GM12878 (cell line): ENCODE measurements around the gene NCAPD3. TPM values are rescaled to one million over a fixed set of nuclear protein-coding genes. Genes with fewer than 3 reads are reported as not detected.

ENCODE experiments used
- ATAC-seq: fragments of 200-7000 bp; cut with Tn5 transposase; 3 replicates; pipeline ENCODE4 v1.9.1; 2020; ENCODE audit warnings: mild to moderate bottlenecking, moderate library complexity
- BruUV-seq: library from RNA; stranded (reverse); fragments of 400-500 nt; replicated peaks from 2 replicates; lab custom pipeline; 2021; lab: Mats Ljungman, UMichigan
- CTCF ChIA-PET: fragments of 300-600 bp; sonication (Branson Sonifier 250); formaldehyde crosslinking; extraction: SDS; loops from one replicate; lab custom pipeline; 2021; ENCODE audit warnings: inconsistent platforms; lab: Yijun Ruan, JAX
- POLR2A ChIA-PET: fragments of 350-600 bp; formaldehyde crosslinking; extraction: SDS; loops from one replicate; lab custom pipeline; 2021; ENCODE audit warnings: inconsistent platforms; lab: Charles Lee
- RAD21 ChIA-PET: fragments of 300-600 bp; sonication (Branson Sonifier 250); formaldehyde crosslinking; loops from one replicate; lab custom pipeline; 2023; ENCODE audit warnings: antibody characterized with exemption; ENCODE audit not compliant: unreplicated experiment; lab: Charles Lee
- SMC1A ChIA-PET: fragments of 300-600 bp; sonication (Branson Sonifier 250); formaldehyde crosslinking; loops from one replicate; lab custom pipeline; 2023; ENCODE audit not compliant: unreplicated experiment, uncharacterized antibody; lab: Charles Lee
- DNase-seq: peaks from one replicate; pipeline ENCODE4 v3.0.0-alpha.2; 2011; ENCODE audit warnings: low read depth, low spot score
- FAIRE-seq: peaks from 3 replicates; lab custom pipeline; 2011; peaks lifted over from hg19 to GRCh38; lab: Jason Lieb, UNC
- H2AFZ ChIP-seq: 2 replicates; pipeline ENCODE4 v1.6.0; 2011; ENCODE audit warnings: low read depth, low read length, control low read depth; ENCODE audit not compliant: control insufficient read depth
- H3K27ac ChIP-seq: 2 replicates; pipeline ENCODE4 v1.5.1; 2011; ENCODE audit warnings: control low read depth; ENCODE audit not compliant: control insufficient read depth, insufficient read depth
- H3K27me3 ChIP-seq, 2 experiments: replicated peaks in 1 of 2; 2 replicates each; pipeline versions ENCODE4 v1.6.0 to v1.6.1; 2011; ENCODE audit warnings: low read length in 1 of 2; ENCODE audit not compliant: control insufficient read depth in 2 of 2, insufficient read depth in 2 of 2
- H3K36me3 ChIP-seq, 2 experiments: 2 replicates each; pipeline ENCODE4 v1.5.1; 2011; ENCODE audit warnings: low read length in 1 of 2; ENCODE audit not compliant: control insufficient read depth in 2 of 2, insufficient read depth in 2 of 2
- H3K4me1 ChIP-seq: 2 replicates; pipeline ENCODE4 v1.6.1; 2011; ENCODE audit warnings: mild to moderate bottlenecking, low read length, moderate library complexity, mixed read lengths; ENCODE audit not compliant: control insufficient read depth, insufficient read depth
- H3K4me2 ChIP-seq: 2 replicates; pipeline ENCODE4 v1.6.0; 2011; ENCODE audit warnings: control low read depth; ENCODE audit not compliant: control insufficient read depth, insufficient read depth
- H3K4me3 ChIP-seq: fragments of 200-600 bp; sonication (generic); 2 replicates; pipeline ENCODE4 v1.5.1; 2016
- H3K79me2 ChIP-seq: 2 replicates; pipeline ENCODE4 v1.6.0; 2011; ENCODE audit warnings: low read length; ENCODE audit not compliant: control insufficient read depth, insufficient read depth
- H3K9ac ChIP-seq: 2 replicates; pipeline ENCODE4 v1.8.0; 2011; ENCODE audit warnings: low read length, control low read depth, mixed read lengths; ENCODE audit not compliant: control insufficient read depth, insufficient read depth
- H3K9me3 ChIP-seq: replicated peaks from 3 replicates; pipeline ENCODE4 v1.5.1; 2011; ENCODE audit warnings: mild to moderate bottlenecking, low read length; ENCODE audit not compliant: control insufficient read depth, insufficient read depth
- H4K20me1 ChIP-seq: 2 replicates; pipeline ENCODE4 v1.6.0; 2011; ENCODE audit not compliant: control insufficient read depth, insufficient read depth
- ATF3 ChIP-seq: IDR thresholded peaks from 2 replicates; pipeline ENCODE4 v1.6.1; 2011; ENCODE audit warnings: low read depth, mild to moderate bottlenecking, low read length, moderate library complexity, borderline replicate concordance; ENCODE audit errors: extremely low read depth
- BACH1 ChIP-seq: fragments of 450-650 bp; IDR thresholded peaks from 2 replicates; pipeline ENCODE4 v1.6.1; 2017; ENCODE audit warnings: mild to moderate bottlenecking, borderline replicate concordance
- CHD4 ChIP-seq: fragments of 200-600 bp; sonication (generic); IDR thresholded peaks from 2 replicates; pipeline ENCODE4 v1.6.1; 2016; ENCODE audit warnings: mild to moderate bottlenecking
- CREB1 ChIP-seq: IDR thresholded peaks from 2 replicates; pipeline ENCODE4 v1.6.1; 2012; ENCODE audit warnings: low read depth, mild to moderate bottlenecking, inconsistent platforms
- CUX1 ChIP-seq: IDR thresholded peaks from 2 replicates; pipeline ENCODE4 v1.6.1; 2012; ENCODE audit warnings: improper control_type of control experiment, low read depth, low read length; ENCODE audit not compliant: insufficient replicate concordance
- DPF2 ChIP-seq: fragments of 450-650 bp; IDR thresholded peaks from 2 replicates; pipeline ENCODE4 v1.6.1; 2017; ENCODE audit warnings: mild to moderate bottlenecking
- E2F8 ChIP-seq: fragments of 450-650 bp; IDR thresholded peaks from 2 replicates; pipeline ENCODE4 v1.6.1; 2018; ENCODE audit warnings: mild to moderate bottlenecking, low read depth, moderate library complexity; ENCODE audit not compliant: partially characterized antibody
- ELK1 ChIP-seq: IDR thresholded peaks from 2 replicates; pipeline ENCODE4 v1.6.1; 2012; ENCODE audit warnings: low read depth, low read length, improper control_type of control experiment
- FOS ChIP-seq: IDR thresholded peaks from 3 replicates; pipeline ENCODE4 v1.6.1; 2011; ENCODE audit warnings: borderline replicate concordance; ENCODE audit not compliant: insufficient read length; ENCODE audit errors: extremely low read depth
- HDAC2 ChIP-seq: fragments of 200-600 bp; sonication (generic); IDR thresholded peaks from 2 replicates; pipeline ENCODE4 v1.6.1; 2017
- KLF5 ChIP-seq: fragments of 450-650 bp; IDR thresholded peaks from 2 replicates; pipeline ENCODE4 v1.6.1; 2014; ENCODE audit warnings: mild to moderate bottlenecking; ENCODE audit not compliant: partially characterized antibody
- MAX ChIP-seq: IDR thresholded peaks from 2 replicates; pipeline ENCODE4 v1.6.1; 2012; ENCODE audit warnings: low read depth, low read length, improper control_type of control experiment
- TAF1 ChIP-seq: IDR thresholded peaks from 2 replicates; pipeline ENCODE4 v1.6.1; 2011; ENCODE audit warnings: mild to moderate bottlenecking, low read depth, low read length, borderline replicate concordance
- WGBS: methylation state at CpG from one replicate; pipeline ENCODE4 v1.1.6; 2016; ENCODE audit warnings: low lambda C conversion rate; ENCODE audit not compliant: insufficient replicate concordance, insufficient coverage; ENCODE audit errors: missing lambda C conversion rate; 5-methylcytosine and 5-hydroxymethylcytosine counted together
- in situ Hi-C: fragments of 300-500 bp; cut with MboI; formaldehyde crosslinking; loops from 9 replicates; pipeline ENCODE4 v1.14.3; 2018; ENCODE audit warnings: mixed read lengths
- intact Hi-C: fragments of 100-400 bp; cut with micrococcal nuclease; formaldehyde crosslinking; loops from one replicate; pipeline ENCODE4 v1.14.2; 2022; ENCODE audit not compliant: unreplicated experiment
- polyA plus RNA-seq, 11 experiments: library from polyadenylated mRNA; depleted of rRNA in 4 of 11; unstranded in 6 of 11; stranded (reverse) in 5 of 11; fragments of >200 nt; fragmentation: Nextera tagmentation in 4 of 11; fragmentation: Illumina TruSeq in 1 of 11; extraction: Ambion mirVana in 4 of 11; extraction: Trizol in 1 of 11; gene quantifications; 1 replicate in 1 of 11; 2 replicates in 10 of 11; pipeline versions ENCODE4 v1.2.1 to v1.2.3, GENCODE V29; 2011 to 2016; ENCODE audit warnings: inconsistent platforms in 2 of 11, missing spikeins in 2 of 11, low read depth in 1 of 11
- total RNA-seq, 4 experiments: library from RNA; depleted of rRNA in 3 of 4; stranded (reverse); fragments of >200 nt in 3 of 4; fragmentation: Illumina TruSeq in 1 of 4; extraction: Trizol in 1 of 4; gene quantifications; 2 replicates each; pipeline versions ENCODE4 v1.2.1 to v1.2.3, GENCODE V29; 2013 to 2021

NCAPD3 gene
- total and polyA plus RNA-seq, 10 of the 15 experiments (the other 5 are each of a cell fraction or from before 2014, with no cell fraction given), result 14.9 to 58.2 (median 48.2) TPM

GRCh38 chr11:134258577-134258976 lies 34.8 kb upstream of the NCAPD3 start:
- no peak overlapping the region for H3K27ac ChIP-seq
- peaks cover 0 to 1% of the 10 kb centered on the region in 2 experiments; a peak in 1 of 4 replicates for H3K36me3 ChIP-seq
- TF ChIP-seq CHD4 (no peak), ATF3 (no peak), E2F8 (no peak), CUX1 (no peak), DPF2 (no peak), TAF1 (no peak), ELK1 (no peak), CREB1 (no peak), BACH1 (no peak), MAX (no peak), FOS (no peak), HDAC2 (no peak), KLF5 (no peak)
- TF ChIP-seq, all 136 proteins: peak for 0
- Histone ChIP-seq H3K4me1 (peaks cover 3% of the 10 kb centered on the region), H4K20me1 (no peaks in the 10 kb centered on the region), H3K9ac (no peak overlapping the region), H3K4me2 (no peak overlapping the region), H3K79me2 (no peaks in the 10 kb centered on the region; the same call in 1 of the 2 replicates), H3K4me3 (no peak overlapping the region), H3K27me3 (no peaks in the 10 kb centered on the region), H2AFZ (no peak overlapping the region), H3K9me3 (no peaks in the 10 kb centered on the region)
- DNase-seq, result no peak
- no peak for ATAC-seq
- intact Hi-C loops (loop anchor here (10.0 kb wide), 1 partner anchor 54 kb away; no protein-coding TSS in a partner anchor), in situ Hi-C loops (no loop called here)
- no TSS peak for BruUV-seq
- 74% methylated on average over 4 of the region's 4 CpGs for WGBS
- ChIA-PET CTCF (no interaction called here), POLR2A (no interaction called here), SMC1A (no interaction called here), RAD21 (no interaction called here)
- no peak for FAIRE-seq
